ENCODE measurements around the gene STT3B.

The STT3B gene

DNA sequence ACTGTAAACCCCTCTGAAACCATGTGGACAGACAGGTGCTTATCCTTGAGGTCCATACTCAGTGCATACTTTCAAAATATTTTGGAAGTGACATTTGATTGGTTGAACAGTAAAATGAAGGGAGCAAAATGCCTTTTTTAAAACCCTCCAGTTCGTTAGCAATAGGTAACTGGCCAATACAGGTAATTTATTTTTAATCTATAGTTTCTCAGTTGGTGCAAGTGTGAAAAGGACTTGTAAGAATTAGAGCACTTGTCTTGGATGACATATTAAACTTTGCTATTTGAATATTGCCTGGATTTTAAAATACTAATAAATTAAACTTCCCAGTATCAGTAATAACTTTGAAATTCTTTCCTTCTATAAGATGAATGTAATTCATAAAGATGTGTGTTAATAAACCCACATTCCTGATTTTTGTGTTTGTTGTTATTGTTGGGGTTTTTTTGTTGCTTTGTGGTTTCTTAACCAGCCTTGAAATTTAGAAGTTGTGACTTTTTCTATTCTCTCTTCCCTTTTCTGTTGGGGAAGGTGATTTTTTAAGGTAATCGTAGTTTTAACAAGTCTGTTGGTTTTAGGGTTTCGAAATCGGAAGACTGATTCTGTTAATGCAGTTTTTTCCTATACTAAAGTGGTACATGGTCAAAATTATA, 90.0 kb downstream of the STT3B start:
- Histone ChIP-seq H3K4me3 (replicated peaks; ENCODE audit: low read depth, low read length) (no peak overlapping the region), H3K27me3 (replicated peaks; ENCODE audit: control insufficient read depth, insufficient read depth, low read length) (no peaks in the 10 kb centered on the region), H3K36me3 (ENCODE audit: control insufficient read depth, insufficient read depth, low read length) (no peaks in the 10 kb centered on the region; the same call in none of the 2 replicates)
- DNase-seq (ENCODE audit: extremely low read depth, insufficient read length): no peak
- TF ChIP-seq, protein P1, sequence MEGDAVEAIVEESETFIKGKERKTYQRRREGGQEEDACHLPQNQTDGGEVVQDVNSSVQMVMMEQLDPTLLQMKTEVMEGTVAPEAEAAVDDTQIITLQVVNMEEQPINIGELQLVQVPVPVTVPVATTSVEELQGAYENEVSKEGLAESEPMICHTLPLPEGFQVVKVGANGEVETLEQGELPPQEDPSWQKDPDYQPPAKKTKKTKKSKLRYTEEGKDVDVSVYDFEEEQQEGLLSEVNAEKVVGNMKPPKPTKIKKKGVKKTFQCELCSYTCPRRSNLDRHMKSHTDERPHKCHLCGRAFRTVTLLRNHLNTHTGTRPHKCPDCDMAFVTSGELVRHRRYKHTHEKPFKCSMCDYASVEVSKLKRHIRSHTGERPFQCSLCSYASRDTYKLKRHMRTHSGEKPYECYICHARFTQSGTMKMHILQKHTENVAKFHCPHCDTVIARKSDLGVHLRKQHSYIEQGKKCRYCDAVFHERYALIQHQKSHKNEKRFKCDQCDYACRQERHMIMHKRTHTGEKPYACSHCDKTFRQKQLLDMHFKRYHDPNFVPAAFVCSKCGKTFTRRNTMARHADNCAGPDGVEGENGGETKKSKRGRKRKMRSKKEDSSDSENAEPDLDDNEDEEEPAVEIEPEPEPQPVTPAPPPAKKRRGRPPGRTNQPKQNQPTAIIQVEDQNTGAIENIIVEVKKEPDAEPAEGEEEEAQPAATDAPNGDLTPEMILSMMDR (IDR thresholded peaks at IDR 0.05; ENCODE audit: insufficient read depth, low read length, poor library complexity, severe bottlenecking): no peak

DNA sequence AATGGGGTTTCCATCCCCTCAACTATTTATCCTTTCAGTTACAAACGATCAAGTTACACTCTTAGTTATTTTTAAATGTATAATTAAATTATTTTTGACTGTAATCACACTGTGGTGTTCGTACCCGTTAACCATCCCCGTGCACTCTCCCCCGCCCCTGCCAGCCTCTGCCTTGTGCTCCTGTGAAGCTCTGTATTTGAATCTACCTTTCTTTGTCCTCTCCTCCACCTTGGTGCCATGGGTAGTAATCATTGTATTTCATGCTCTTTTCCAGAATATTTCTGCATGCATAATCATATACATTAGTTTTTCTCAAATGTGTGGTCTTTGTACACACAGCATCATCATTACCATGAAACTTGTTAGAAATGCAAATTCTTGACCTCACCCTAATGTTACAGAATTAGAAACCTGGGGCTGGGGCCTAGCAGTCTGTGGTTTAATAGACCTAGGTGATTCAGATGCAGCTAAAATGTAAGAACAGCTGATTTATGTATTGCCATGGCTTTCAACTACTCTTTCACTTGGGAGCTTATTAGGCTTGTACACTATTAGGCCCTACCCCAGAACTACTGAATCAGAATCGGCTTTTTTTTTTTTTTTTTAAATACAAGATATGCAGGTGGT, 91.5 kb downstream of the STT3B start:
- DNase-seq (ENCODE audit: extremely low read depth, insufficient read length): no peak
- H3K36me3 ChIP-seq (ENCODE audit: control insufficient read depth, insufficient read depth, low read length): no peaks in the 10 kb centered on the region; the same call in none of the 2 replicates
- H3K27me3 ChIP-seq (replicated peaks; ENCODE audit: control insufficient read depth, insufficient read depth, low read length): no peaks in the 10 kb centered on the region
- TF ChIP-seq, protein P1 (IDR thresholded peaks at IDR 0.05; ENCODE audit: insufficient read depth, low read length, poor library complexity, severe bottlenecking): no peak
- H3K4me3 ChIP-seq (replicated peaks; ENCODE audit: low read depth, low read length): no peak overlapping the region

DNA sequence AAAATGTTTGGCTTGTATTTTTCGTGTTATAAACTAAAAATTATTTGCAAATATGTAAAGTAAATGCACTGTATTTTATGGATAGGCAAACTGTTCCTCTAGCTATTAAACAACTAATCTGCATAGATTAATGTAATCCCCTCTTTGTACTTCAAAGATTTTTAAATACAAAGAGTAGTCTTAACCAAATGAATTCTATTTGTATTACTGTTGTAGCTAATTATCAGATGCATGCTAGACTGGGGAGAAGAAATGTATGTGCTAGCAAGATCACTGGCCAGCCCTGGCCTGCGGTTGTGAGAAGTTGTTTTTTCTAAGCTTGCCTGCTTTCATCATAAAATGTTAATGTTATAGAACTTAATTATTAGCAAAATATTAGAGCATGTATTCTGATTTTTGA, 92.6 kb downstream of the STT3B start:
- TF ChIP-seq, protein P1 (IDR thresholded peaks at IDR 0.05; ENCODE audit: insufficient read depth, low read length, poor library complexity, severe bottlenecking): no peak
- H3K27me3 ChIP-seq (replicated peaks; ENCODE audit: control insufficient read depth, insufficient read depth, low read length): no peaks in the 10 kb centered on the region
- no peak overlapping the region for H3K4me3 ChIP-seq (replicated peaks; ENCODE audit: low read depth, low read length)
- no peaks in the 10 kb centered on the region; the same call in none of the 2 replicates for H3K36me3 ChIP-seq (ENCODE audit: control insufficient read depth, insufficient read depth, low read length)
- no peak for DNase-seq (ENCODE audit: extremely low read depth, insufficient read length)

DNA sequence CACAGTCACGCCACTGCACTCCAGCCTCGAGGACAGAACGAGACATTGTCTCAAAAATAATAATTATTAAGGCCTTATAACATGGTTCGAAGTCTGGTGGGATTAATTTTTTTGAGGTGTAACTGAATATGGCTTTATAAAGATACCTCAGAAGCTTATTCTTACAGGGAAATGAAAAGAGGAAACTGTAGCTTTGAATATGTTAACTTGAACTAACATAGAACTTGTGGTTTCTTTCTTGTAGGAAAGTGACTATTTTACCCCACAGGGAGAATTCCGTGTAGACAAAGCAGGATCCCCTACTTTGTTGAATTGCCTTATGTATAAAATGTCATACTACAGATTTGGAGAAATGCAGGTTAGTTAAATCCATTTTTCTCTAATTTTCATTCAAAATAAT, 96.3 kb downstream of the STT3B start:
- peaks cover 2% of the 10 kb centered on the region for H3K36me3 ChIP-seq (ENCODE audit: control insufficient read depth, insufficient read depth, low read length)
- no peaks in the 10 kb centered on the region for H3K27me3 ChIP-seq (replicated peaks; ENCODE audit: control insufficient read depth, insufficient read depth, low read length)
- H3K4me3 ChIP-seq (replicated peaks; ENCODE audit: low read depth, low read length): no peak overlapping the region
- DNase-seq (ENCODE audit: extremely low read depth, insufficient read length): no peak
- TF ChIP-seq, protein P1 (IDR thresholded peaks at IDR 0.05; ENCODE audit: insufficient read depth, low read length, poor library complexity, severe bottlenecking): no peak

DNA sequence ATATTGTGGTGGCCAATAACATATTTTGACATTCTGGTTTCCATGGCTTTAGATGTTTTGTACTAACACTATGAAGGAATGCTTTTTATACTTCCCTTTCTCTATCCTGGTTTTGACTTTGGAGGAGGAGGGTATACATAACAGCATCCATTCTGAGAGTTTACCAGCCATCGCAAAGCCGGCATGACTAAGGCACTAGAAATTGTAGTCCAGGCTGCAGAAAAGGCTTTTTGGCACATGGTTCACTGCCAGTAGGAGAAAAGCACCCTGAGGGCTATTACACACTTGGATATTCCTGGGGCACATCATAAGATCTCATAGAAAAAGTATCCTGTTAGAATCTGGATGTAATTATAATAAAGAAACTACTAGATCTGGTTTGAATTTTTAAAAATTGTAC, 101.8 kb downstream of the STT3B start:
- Histone ChIP-seq H3K27me3 (replicated peaks; ENCODE audit: control insufficient read depth, insufficient read depth, low read length) (no peaks in the 10 kb centered on the region), H3K4me3 (replicated peaks; ENCODE audit: low read depth, low read length) (no peak overlapping the region), H3K36me3 (ENCODE audit: control insufficient read depth, insufficient read depth, low read length) (peaks cover 2% of the 10 kb centered on the region)
- TF ChIP-seq, protein P1 (IDR thresholded peaks at IDR 0.05; ENCODE audit: insufficient read depth, low read length, poor library complexity, severe bottlenecking): no peak
- no peak for DNase-seq (ENCODE audit: extremely low read depth, insufficient read length)

Measured in GM06990 (cell line).